Upper lobe of right lung (tissue), 1 donor: ENCODE results near the gene NINJ1. TPM values are rescaled to one million over a fixed set of nuclear protein-coding genes. Genes with fewer than 3 reads are reported as not detected.

Experiments
- ATAC-seq: fragments of 200-7000 bp; cut with Tn5 transposase; one replicate; pipeline ENCODE4 v1.9.1; 2020; ENCODE audit warnings: mild to moderate bottlenecking, moderate library complexity
- DNase-seq: peaks from one replicate; pipeline ENCODE4 v3.0.0-alpha.2; 2020
- H3K27ac ChIP-seq: fragments of 200-600 bp; one replicate; pipeline ENCODE4 v1.8.0; 2022
- H3K27me3 ChIP-seq: fragments of 200-600 bp; one replicate; pipeline ENCODE4 v1.8.0; 2022; ENCODE audit warnings: mild to moderate bottlenecking
- H3K36me3 ChIP-seq: fragments of 200-600 bp; one replicate; pipeline ENCODE4 v1.8.0; 2022
- H3K4me1 ChIP-seq: fragments of 200-600 bp; one replicate; pipeline ENCODE4 v1.8.0; 2022
- H3K4me3 ChIP-seq: fragments of 200-600 bp; one replicate; pipeline ENCODE4 v1.8.0; 2022; ENCODE audit warnings: mild to moderate bottlenecking
- H3K9me3 ChIP-seq: fragments of 200-600 bp; one replicate; pipeline ENCODE4 v1.8.0; 2022
- CTCF ChIP-seq: fragments of 200-600 bp; IDR thresholded peaks from one replicate; pipeline ENCODE4 v1.8.0; 2022; ENCODE audit warnings: antibody characterized with exemption
- intact Hi-C: fragments of 100-400 bp; cut with DNase I; formaldehyde crosslinking; loops from one replicate; pipeline ENCODE4 v1.11.0; 2022
- total RNA-seq: library from RNA; stranded (reverse); fragmentation: NEBNext Ultra II Directional; extraction: Animal tissue kit (Norgen Biotek cat#: 25700); gene quantifications from one replicate; pipeline ENCODE4 v1.2.1, GENCODE V29; 2021
- donor health status: DM: no; HTN: yes; CAD: no; lungs with severe emphysema.

The NINJ1 gene
- total RNA-seq, 1 donor from 2014 or later, result 53.2 TPM

- H3K27ac ChIP-seq, result peak overlapping the region; percentile 40
- DNase-seq, result peak; percentile 48
Measured at GRCh38 chr9:93100276-93100636, 33.8 kb downstream of the NINJ1 start.

GRCh38 chr9:93099551-93100275 is 34.3 kb downstream of the NINJ1 start:
- Histone ChIP-seq H3K4me1 (peaks cover 39% of the 10 kb centered on the region), H3K36me3 (no peaks in the 10 kb centered on the region), H3K27ac (peak overlapping the region; percentile 40), H3K4me3 (no peak overlapping the region), H3K27me3 (no peaks in the 10 kb centered on the region), H3K9me3 (peaks cover 4% of the 10 kb centered on the region)
- intact Hi-C loops, result no loop called here
- peak; percentile 62 for DNase-seq
- no peak for TF ChIP-seq CTCF
- no peak for ATAC-seq

More at GRCh38 chr9:93100276-93100636, 33.8 kb downstream of the NINJ1 start:
- Histone ChIP-seq H3K36me3 (no peaks in the 10 kb centered on the region), H3K4me3 (no peak overlapping the region), H3K27me3 (no peaks in the 10 kb centered on the region), H3K9me3 (peaks cover 4% of the 10 kb centered on the region), H3K4me1 (peaks cover 34% of the 10 kb centered on the region)
- intact Hi-C loops, result no loop called here
- no peak for ATAC-seq
- no peak for TF ChIP-seq CTCF

- peak; percentile 41 for ATAC-seq
- DNase-seq, result peak; percentile 93
- Histone ChIP-seq H3K27ac (peak overlapping the region; percentile 77), H3K27me3 (no peaks in the 10 kb centered on the region), H3K4me3 (peak overlapping the region; percentile 0), H3K4me1 (peaks cover 52% of the 10 kb centered on the region), H3K36me3 (no peaks in the 10 kb centered on the region), H3K9me3 (no peaks in the 10 kb centered on the region)
- no peak for TF ChIP-seq CTCF
- intact Hi-C loops, result no loop called here
Measured at GRCh38 chr9:93098236-93098946, 35.7 kb downstream of the NINJ1 start.

GRCh38 chr9:93097511-93098201 is 36.4 kb downstream of the NINJ1 start:
- Histone ChIP-seq H3K4me3 (peak overlapping the region; percentile 91), H3K27ac (peak overlapping the region; percentile 77), H3K4me1 (peaks cover 59% of the 10 kb centered on the region), H3K27me3 (no peaks in the 10 kb centered on the region), H3K9me3 (no peaks in the 10 kb centered on the region), H3K36me3 (no peaks in the 10 kb centered on the region)
- no peak for TF ChIP-seq CTCF
- DNase-seq (peak; percentile 65), ATAC-seq (no peak)
- intact Hi-C loops, result no loop called here

- H3K4me1 ChIP-seq, result peaks cover 59% of the 10 kb centered on the region
Measured at GRCh38 chr9:93096811-93097382, 37.2 kb downstream of the NINJ1 start.

More at GRCh38 chr9:93096811-93097382, 37.2 kb downstream of the NINJ1 start:
- no peak for TF ChIP-seq CTCF
- intact Hi-C loops, result no loop called here
- ATAC-seq (no peak), DNase-seq (no peak)
- Histone ChIP-seq H3K27me3 (no peaks in the 10 kb centered on the region), H3K9me3 (no peaks in the 10 kb centered on the region), H3K27ac (peak overlapping the region; percentile 91), H3K36me3 (no peaks in the 10 kb centered on the region), H3K4me3 (peak overlapping the region; percentile 91)
